ENCODE data around the gene TSTD1. TPM values are rescaled to one million over a fixed set of nuclear protein-coding genes. Genes with fewer than 3 reads are reported as not detected.

TSTD1 gene
- total and polyA plus RNA-seq, 4 experiments from 2014 or later, result 92.0 to 411 (median 179) TPM

GRCh38 chr1:161047436-161048420 lies 9.0 kb upstream of the TSTD1 start:
- Mint-ChIP-seq H3K27ac (peak overlapping the region; percentile 90 to 100 (median 99)), H3K36me3 (peaks cover 33 to 67% of the 10 kb centered on the region in 2 donors), H3K4me3 (peak overlapping the region in 1 of 8 donors; percentile 47), H3K4me1 (peaks cover 23 to 45% (median 32%) of the 10 kb centered on the region in 4 donors), H3K27me3 (no peaks in the 10 kb centered on the region), H3K9me3 (no peaks in the 10 kb centered on the region)
- H3K27ac ChIP-seq (ENCODE audit: low read depth, low read length), result peak overlapping the region; percentile 91
- intact Hi-C loops (cut with micrococcal nuclease), result loop anchor here (5.0 kb wide), 2 partner anchors 105 to 120 kb away; partner anchors contain the start of genes PPOX and UFC1
- no peak for DNase-seq
- H3K27me3 ChIP-seq (ENCODE audit: insufficient read depth, low read length), result no peaks in the 10 kb centered on the region
- H3K4me1 ChIP-seq (ENCODE audit: insufficient read depth, low read length), result peaks cover 27% of the 10 kb centered on the region
- no peak overlapping the region for H3K4me3 ChIP-seq (ENCODE audit: low read length in 2 of 2)
- H3K9me3 ChIP-seq (ENCODE audit: control insufficient read depth in 1 of 2, low read length in 2 of 2), result no peaks in the 10 kb centered on the region
- H3K36me3 ChIP-seq (ENCODE audit: insufficient read depth, low read length), result peaks cover 48% of the 10 kb centered on the region
- ChIA-PET POLR2A (ENCODE audit: partially characterized antibody) (interaction anchor here (1.5 to 21.2 kb wide), 12 partner anchors 9 to 251 kb away, joined by 6 to 602 read pairs (median 24); partner anchors contain the start of genes ARHGAP30, B4GALT3, F11R and KLHDC9), CTCF (ENCODE audit: partially characterized antibody) (interaction anchor here (1.0 to 10.7 kb wide), 6 partner anchors 21 to 52 kb away, joined by 3 to 171 read pairs (median 12); partner anchors contain the start of genes ARHGAP30 and KLHDC9)

DNA sequence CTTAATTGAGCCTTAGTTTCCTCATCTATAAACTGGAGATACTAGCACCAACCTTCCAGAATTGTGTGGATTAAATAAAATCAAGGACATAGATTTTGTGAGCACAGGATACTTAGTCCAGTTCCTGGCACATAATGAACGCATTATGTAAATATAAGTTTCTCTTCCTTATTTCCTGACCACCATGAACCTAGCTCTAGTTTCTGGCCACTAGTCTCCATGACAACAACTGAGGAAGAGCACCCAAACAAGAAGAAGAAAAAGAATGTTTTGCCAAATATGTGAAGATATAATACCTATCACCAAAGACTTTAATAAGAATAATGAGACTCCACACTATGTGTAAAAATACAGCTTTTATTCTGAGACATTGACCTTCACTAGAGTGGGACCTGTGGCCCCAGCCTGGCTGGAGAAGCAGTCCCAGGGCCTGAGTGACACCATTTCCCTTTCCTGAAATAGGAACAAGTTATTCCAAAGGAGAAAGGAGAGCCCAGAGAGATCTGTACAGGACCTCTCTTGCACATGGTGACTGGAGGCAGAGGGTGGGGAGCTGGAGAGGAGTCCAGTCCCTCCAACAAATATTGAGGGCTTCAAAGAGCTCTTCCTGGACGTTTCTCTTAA lies 8.0 kb upstream of the TSTD1 start:
- Histone ChIP-seq H3K36me3 (ENCODE audit: insufficient read depth, low read length) (peaks cover 50% of the 10 kb centered on the region), H3K4me3 (ENCODE audit: low read length in 2 of 2) (peak overlapping the region; percentile 62 to 89), H3K9me3 (ENCODE audit: control insufficient read depth in 1 of 2, low read length in 2 of 2) (no peaks in the 10 kb centered on the region), H3K4me1 (ENCODE audit: insufficient read depth, low read length) (peaks cover 33% of the 10 kb centered on the region), H3K27ac (ENCODE audit: low read depth, low read length) (peak overlapping the region; percentile 91), H3K27me3 (ENCODE audit: insufficient read depth, low read length) (no peaks in the 10 kb centered on the region)
- Mint-ChIP-seq H3K27ac (peak overlapping the region; percentile 90 to 100 (median 99)), H3K27me3 (no peaks in the 10 kb centered on the region), H3K4me3 (peak overlapping the region; percentile 87 to 98 (median 94)), H3K4me1 (peaks cover 24 to 50% (median 40%) of the 10 kb centered on the region in 4 donors), H3K36me3 (peaks cover 29 to 66% of the 10 kb centered on the region in 2 donors), H3K9me3 (no peaks in the 10 kb centered on the region)
- DNase-seq, result no peak
- intact Hi-C loops (cut with micrococcal nuclease), result loop anchor here (1.0 to 5.0 kb wide), 3 partner anchors 51 to 121 kb away; partner anchors contain the start of genes PPOX and UFC1
- ChIA-PET POLR2A (ENCODE audit: partially characterized antibody) (interaction anchor here (0.9 to 21.2 kb wide), 31 partner anchors 8 to 343 kb away, joined by 3 to 602 read pairs (median 8); partner anchors contain the start of genes ARHGAP30, B4GALT3, DEDD and F11R), CTCF (ENCODE audit: partially characterized antibody) (interaction anchor here (1.0 to 10.7 kb wide), 9 partner anchors 11 to 53 kb away, joined by 3 to 171 read pairs (median 5); partner anchors contain the start of genes ARHGAP30 and KLHDC9)

- peaks cover 32 to 68% of the 10 kb centered on the region in 2 donors for H3K36me3 Mint-ChIP-seq
- intact Hi-C loops (cut with micrococcal nuclease), result loop anchor here (1.0 to 5.0 kb wide), 4 partner anchors 23 to 121 kb away; partner anchors contain the start of genes ARHGAP30, PPOX and UFC1
- POLR2A ChIA-PET (ENCODE audit: partially characterized antibody), result interaction anchor here (0.8 to 21.2 kb wide), 42 partner anchors 7 to 414 kb away, joined by 3 to 602 read pairs (median 5); partner anchors contain the start of genes ARHGAP30, B4GALT3, DEDD and F11R
Observed at GRCh38 chr1:161045736-161046604, 7.2 kb upstream of the TSTD1 start, which contains the start of gene USF1. USF1 (minus strand) TSS chr1:161045977; CDS start chr1:161043275, 2,702 bp downstream.

DNA sequence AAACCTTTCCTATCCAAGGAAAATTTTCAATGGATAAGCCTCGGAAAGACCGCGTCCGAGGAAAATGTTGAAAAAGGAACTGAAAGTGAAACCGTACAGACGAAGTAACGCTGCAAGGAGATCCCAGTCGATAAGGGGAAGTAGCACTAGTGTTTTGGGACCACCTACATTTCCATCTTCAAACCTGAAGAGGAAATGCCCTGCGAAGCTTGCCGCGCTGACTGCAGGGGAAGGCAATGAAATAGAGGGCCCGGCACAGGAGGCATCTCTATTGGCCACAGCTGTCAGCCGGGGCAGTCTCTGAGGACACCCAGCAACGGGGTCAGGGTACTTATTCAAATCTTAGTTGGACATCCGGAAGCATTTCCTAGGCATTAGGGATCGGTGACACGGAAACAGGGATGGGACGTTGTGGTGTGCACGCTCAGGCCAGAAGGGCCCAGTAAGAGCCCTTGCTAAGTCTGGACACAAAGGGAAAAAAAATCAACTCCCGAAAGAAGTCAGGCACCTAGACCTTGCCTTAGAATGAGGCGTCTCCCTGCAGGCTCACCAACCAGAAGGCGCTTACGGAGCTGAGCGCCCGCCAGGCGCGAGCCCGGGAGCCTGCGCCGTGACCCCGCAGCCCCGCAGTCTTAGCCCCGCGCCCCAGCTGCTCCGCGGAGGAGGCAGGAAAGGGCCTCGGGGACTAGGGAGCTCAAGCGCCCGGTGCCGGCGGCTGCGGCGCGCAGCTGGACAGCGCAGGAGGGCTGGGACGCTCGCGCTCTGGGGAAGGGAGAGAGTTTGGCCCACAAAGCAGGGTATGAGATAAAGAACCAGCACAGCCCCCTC lies 6.4 kb upstream of the TSTD1 start:
- CTCF ChIA-PET (ENCODE audit: partially characterized antibody), result interaction anchor here (0.6 to 10.7 kb wide), 15 partner anchors 10 to 91 kb away, joined by 3 to 171 read pairs (median 5); partner anchors contain the start of genes ARHGAP30, F11R and KLHDC9
- Histone ChIP-seq H3K36me3 (ENCODE audit: insufficient read depth, low read length) (peaks cover 51% of the 10 kb centered on the region), H3K27ac (ENCODE audit: low read depth, low read length) (peak overlapping the region; percentile 91), H3K27me3 (ENCODE audit: insufficient read depth, low read length) (no peaks in the 10 kb centered on the region), H3K9me3 (ENCODE audit: control insufficient read depth in 1 of 2, low read length in 2 of 2) (no peaks in the 10 kb centered on the region), H3K4me1 (ENCODE audit: insufficient read depth, low read length) (peaks cover 41% of the 10 kb centered on the region), H3K4me3 (ENCODE audit: low read length in 2 of 2) (peak overlapping the region; percentile 62 to 89)
- POLR2A ChIA-PET (ENCODE audit: partially characterized antibody), result interaction anchor here (0.6 to 21.2 kb wide), 40 partner anchors 6 to 413 kb away, joined by 3 to 602 read pairs (median 6); partner anchors contain the start of genes ARHGAP30, B4GALT3, DEDD and F11R
- intact Hi-C loops (cut with micrococcal nuclease), result loop anchor here (1.0 to 5.0 kb wide), 4 partner anchors 24 to 122 kb away; partner anchors contain the start of genes ARHGAP30, PPOX and UFC1
- H3K9me3 Mint-ChIP-seq, result no peaks in the 10 kb centered on the region
- H3K27ac Mint-ChIP-seq, result peak overlapping the region; percentile 90 to 100 (median 99)
- peaks cover 29 to 72% of the 10 kb centered on the region in 2 donors for H3K36me3 Mint-ChIP-seq
- peak overlapping the region; percentile 87 to 99 (median 94) for H3K4me3 Mint-ChIP-seq
- H3K4me1 Mint-ChIP-seq, result peaks cover 29 to 63% (median 43%) of the 10 kb centered on the region in 4 donors
- H3K27me3 Mint-ChIP-seq, result no peaks in the 10 kb centered on the region
- DNase-seq, result peak; percentile 49 to 79 (median 58)

More at GRCh38 chr1:161045736-161046604, 7.2 kb upstream of the TSTD1 start, which contains the start of gene USF1:
- peak within 1 kb of the TSS; percentile 91 for H3K27ac ChIP-seq (ENCODE audit: low read depth, low read length)
- DNase-seq, result peak; percentile 94 to 95 (median 95)
- no peaks in the 10 kb centered on the region for H3K9me3 ChIP-seq (ENCODE audit: control insufficient read depth in 1 of 2, low read length in 2 of 2)
- Mint-ChIP-seq H3K27me3 (no peaks in the 10 kb centered on the region), H3K4me1 (peaks cover 29 to 58% (median 42%) of the 10 kb centered on the region in 4 donors), H3K4me3 (peak within 1 kb of the TSS; percentile 87 to 99 (median 94)), H3K27ac (peak within 1 kb of the TSS; percentile 90 to 100 (median 99)), H3K9me3 (no peaks in the 10 kb centered on the region)
- CTCF ChIA-PET (ENCODE audit: partially characterized antibody), result interaction anchor here (0.9 to 10.7 kb wide), 14 partner anchors 9 to 90 kb away, joined by 3 to 171 read pairs (median 4); partner anchors contain the start of genes ARHGAP30, F11R and KLHDC9
- H3K4me3 ChIP-seq (ENCODE audit: low read length in 2 of 2), result peak within 1 kb of the TSS; percentile 62 to 89
- H3K36me3 ChIP-seq (ENCODE audit: insufficient read depth, low read length), result peaks cover 49% of the 10 kb centered on the region
- H3K4me1 ChIP-seq (ENCODE audit: insufficient read depth, low read length), result peaks cover 39% of the 10 kb centered on the region
- no peaks in the 10 kb centered on the region for H3K27me3 ChIP-seq (ENCODE audit: insufficient read depth, low read length)

GRCh38 chr1:161044535-161044907 lies 5.8 kb upstream of the TSTD1 start:
- Histone ChIP-seq H3K27me3 (ENCODE audit: insufficient read depth, low read length) (no peaks in the 10 kb centered on the region), H3K27ac (ENCODE audit: low read depth, low read length) (peak overlapping the region; percentile 91), H3K4me3 (ENCODE audit: low read length in 2 of 2) (peak overlapping the region; percentile 62 to 89), H3K9me3 (ENCODE audit: control insufficient read depth in 1 of 2, low read length in 2 of 2) (no peaks in the 10 kb centered on the region), H3K4me1 (ENCODE audit: insufficient read depth, low read length) (peaks cover 47% of the 10 kb centered on the region), H3K36me3 (ENCODE audit: insufficient read depth, low read length) (peaks cover 51% of the 10 kb centered on the region)
- Mint-ChIP-seq H3K4me3 (peak overlapping the region; percentile 87 to 99 (median 94)), H3K4me1 (peaks cover 30 to 65% (median 48%) of the 10 kb centered on the region in 4 donors), H3K27me3 (no peaks in the 10 kb centered on the region), H3K36me3 (peaks cover 29 to 72% of the 10 kb centered on the region in 2 donors), H3K9me3 (no peaks in the 10 kb centered on the region), H3K27ac (peak overlapping the region; percentile 90 to 100 (median 98))
- ChIA-PET POLR2A (ENCODE audit: partially characterized antibody) (interaction anchor here (0.6 to 21.2 kb wide), 17 partner anchors 12 to 393 kb away, joined by 3 to 602 read pairs (median 15); partner anchors contain the start of genes ARHGAP30, B4GALT3, DEDD and F11R), CTCF (ENCODE audit: partially characterized antibody) (interaction anchor here (0.9 to 10.7 kb wide), 7 partner anchors 11 to 56 kb away, joined by 3 to 171 read pairs (median 7); partner anchors contain the start of genes ARHGAP30 and KLHDC9)
- intact Hi-C loops (cut with micrococcal nuclease), result loop anchor here (5.0 kb wide), 1 partner anchor 93 kb away; no protein-coding TSS in a partner anchor
- DNase-seq, result peak in 3 of 5 donors; percentile 41 to 59 (median 45)

All from CD4-positive, alpha-beta memory T cell (primary cell).